ENCODE data around the gene TMEM132D. TPM values are rescaled to one million over a fixed set of nuclear protein-coding genes. Genes with fewer than 3 reads are reported as not detected.

TMEM132D gene
- total and polyA plus RNA-seq, 2 of the 4 experiments (the other 2 are of a cell fraction), result not detected

DNA sequence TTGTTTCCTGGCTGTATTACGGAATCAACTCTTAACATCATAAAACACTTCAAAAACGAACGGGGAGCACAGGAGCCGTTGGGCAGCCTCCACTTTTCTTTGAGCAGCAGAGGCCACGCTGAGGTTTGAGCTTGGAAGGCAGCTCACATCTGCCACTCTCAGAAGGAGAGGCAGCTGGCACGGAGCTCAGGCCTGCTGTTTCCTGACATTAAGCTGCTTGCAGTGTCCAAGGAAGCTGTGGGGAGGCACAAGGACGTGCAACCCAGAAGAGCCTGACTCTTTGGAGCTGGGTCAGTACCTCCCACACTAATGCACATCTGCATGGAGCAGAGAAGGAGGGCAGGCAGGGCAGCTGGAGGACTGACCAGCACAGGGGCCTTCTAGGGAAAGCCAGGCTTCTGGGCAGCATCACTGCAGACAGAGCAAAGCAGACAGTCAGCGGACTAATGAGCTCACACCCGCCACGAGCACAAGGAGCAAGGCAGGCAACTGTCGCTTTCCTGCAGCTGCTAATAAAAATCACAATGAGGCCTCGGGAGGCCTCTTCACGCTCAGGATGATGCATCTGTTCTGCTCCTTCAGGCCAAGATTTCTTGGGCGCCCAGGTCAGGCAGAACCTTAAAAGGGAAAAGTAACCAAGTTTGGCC is 839.5 kb downstream of the TMEM132D start:
- no peak overlapping the region for H3K23ac ChIP-seq (ENCODE audit: low read depth, low read length)
- no peaks in the 10 kb centered on the region for H3K79me1 ChIP-seq (ENCODE audit: low read depth in 1 of 2, low read length in 2 of 2)
- H3K27ac ChIP-seq (ENCODE audit: insufficient read depth, low read length), result no peak overlapping the region
- no peak overlapping the region for H2BK5ac ChIP-seq (ENCODE audit: low read depth, low read length, poor library complexity, severe bottlenecking)
- H3K9me1 ChIP-seq (ENCODE audit: insufficient read depth, low read length), result no peaks in the 10 kb centered on the region
- in situ Hi-C loops (cut with MboI; ENCODE audit: low sequenced_read_pairs), result no loop called here
- no peaks in the 10 kb centered on the region for H3K27me3 ChIP-seq (ENCODE audit: control insufficient read depth, insufficient read depth, low read length)
- H3K9me3 ChIP-seq (ENCODE audit: control insufficient read depth, insufficient read depth, low read length), result peaks cover 39% of the 10 kb centered on the region
- H4K91ac ChIP-seq (ENCODE audit: insufficient read depth, low read depth, low read length), result no peak overlapping the region
- no peak for TF ChIP-seq CEBPB (IDR thresholded peaks at IDR 0.05; ENCODE audit: low read depth, low read length)
- ATAC-seq (ENCODE audit: low read depth), result no peak
- intact Hi-C loops (cut with micrococcal nuclease), result no loop called here
- 13% methylated on average over 7 of the region's 14 CpGs; no CpG with 5 or more reads in 1 of the 2 experiments for WGBS, 2 experiments (ENCODE audit: extremely low coverage in 2 of 2, insufficient read length in 1 of 2)
- H3K4me3 ChIP-seq (ENCODE audit: insufficient read depth, low read depth, low read length), result no peak overlapping the region
- H2AK5ac ChIP-seq (ENCODE audit: low read depth, low read length), result no peak overlapping the region
- H3K14ac ChIP-seq (replicated peaks; ENCODE audit: low read depth, low read length), result no peak overlapping the region
- no peak overlapping the region for H4K5ac ChIP-seq (ENCODE audit: low read depth, low read length)
- no peak overlapping the region for H3K4ac ChIP-seq (ENCODE audit: low read depth, low read length)
- H3K56ac ChIP-seq (ENCODE audit: extremely low read depth, insufficient read depth, low read length), result no peak overlapping the region
- no peak overlapping the region for H3K18ac ChIP-seq (ENCODE audit: low read depth, low read length)
- DNase-seq, result no peak
- POLR2A ChIA-PET (ENCODE audit: unreplicated experiment), result no interaction called here
- H2AK9ac ChIP-seq (replicated peaks; ENCODE audit: low read depth, low read length, poor library complexity), result no peak overlapping the region
- no peak overlapping the region for H3K4me2 ChIP-seq (ENCODE audit: low read depth, low read length)
- H2BK20ac ChIP-seq (ENCODE audit: low read depth, low read length), result no peak overlapping the region
- CTCF ChIA-PET, result no interaction called here
- no peak overlapping the region for H4K8ac ChIP-seq (ENCODE audit: low read depth in 2 of 2, low read length in 2 of 2)
- H2BK15ac ChIP-seq (ENCODE audit: low read depth, low read length), result no peak overlapping the region
- H3K9ac ChIP-seq (ENCODE audit: low read depth, low read length), result no peak overlapping the region
- no peak overlapping the region for H2BK120ac ChIP-seq (ENCODE audit: low read depth, low read length)
- no peaks in the 10 kb centered on the region for H3K36me3 ChIP-seq (ENCODE audit: control insufficient read depth, insufficient read depth, low read length)
- dilution Hi-C loops (cut with HindIII; ENCODE audit: low sequenced_read_pairs, unreplicated experiment), result no loop called here
- no peak overlapping the region for H2AFZ ChIP-seq (replicated peaks; ENCODE audit: low read length, poor library complexity)
- no peaks in the 10 kb centered on the region for H3K4me1 ChIP-seq (ENCODE audit: control insufficient read depth, insufficient read depth, low read length)
- BruUV-seq (replicated peaks), result no TSS peak
- H4K20me1 ChIP-seq (ENCODE audit: insufficient read depth, low read length), result no peaks in the 10 kb centered on the region
